H9 (cell line): Measurements from ENCODE around the gene FAM200C. TPM values are rescaled to one million over a fixed set of nuclear protein-coding genes. Genes with fewer than 3 reads are reported as not detected.

Experiments used
- DNase-seq: peaks from one replicate; pipeline ENCODE4 v3.0.0-alpha.2; 2017
- H2AFZ ChIP-seq: one replicate; pipeline ENCODE4 v1.6.1; 2013; ENCODE audit warnings: mild to moderate bottlenecking, low read length, control low read depth, moderate library complexity
- H2AK5ac ChIP-seq: 2 replicates; pipeline ENCODE4 v1.6.1; 2013; ENCODE audit warnings: low read length, control low read depth, mixed read lengths; ENCODE audit not compliant: insufficient read length
- H2BK120ac ChIP-seq: one replicate; pipeline ENCODE4 v1.6.1; 2013; ENCODE audit warnings: low read depth, mild to moderate bottlenecking, low read length, control low read depth, inconsistent platforms; ENCODE audit not compliant: poor library complexity, severe bottlenecking
- H2BK12ac ChIP-seq: 2 replicates; pipeline ENCODE4 v1.6.1; 2013; ENCODE audit warnings: low read length, control low read depth, mixed read lengths, low read depth; ENCODE audit not compliant: insufficient read length
- H2BK15ac ChIP-seq: 2 replicates; pipeline ENCODE4 v1.6.1; 2013; ENCODE audit warnings: low read depth, low read length, control low read depth
- H2BK20ac ChIP-seq: one replicate; pipeline ENCODE4 v1.6.1; 2013; ENCODE audit warnings: low read depth, mild to moderate bottlenecking, low read length, control low read depth, inconsistent platforms; ENCODE audit not compliant: poor library complexity, severe bottlenecking
- H2BK5ac ChIP-seq: 2 replicates; pipeline ENCODE4 v1.6.1; 2013; ENCODE audit warnings: low read length, control low read depth, mixed read lengths; ENCODE audit not compliant: insufficient read length
- H3K14ac ChIP-seq: 2 replicates; pipeline ENCODE4 v1.6.1; 2013; ENCODE audit warnings: low read length, control low read depth; ENCODE audit not compliant: insufficient read depth
- H3K18ac ChIP-seq: 2 replicates; pipeline ENCODE4 v1.6.1; 2013; ENCODE audit warnings: low read depth, mild to moderate bottlenecking, mixed read lengths, low read length, control low read depth; ENCODE audit not compliant: insufficient read length
- H3K23ac ChIP-seq: 2 replicates; pipeline ENCODE4 v1.6.1; 2013; ENCODE audit warnings: low read length, control low read depth, mixed read lengths, low read depth; ENCODE audit not compliant: insufficient read length
- H3K23me2 ChIP-seq: 2 replicates; pipeline ENCODE4 v1.6.1; 2013; ENCODE audit warnings: low read depth, mild to moderate bottlenecking, mixed read lengths, low read length, control low read depth; ENCODE audit not compliant: insufficient read length, poor library complexity, severe bottlenecking
- H3K27ac ChIP-seq: 2 replicates; pipeline ENCODE4 v1.5.1; 2013; ENCODE audit warnings: low read length, control low read depth, mixed read lengths, low read depth; ENCODE audit not compliant: insufficient read length
- H3K27me3 ChIP-seq: 2 replicates; pipeline ENCODE4 v1.6.1; 2013; ENCODE audit warnings: low read length, control low read depth, inconsistent platforms; ENCODE audit not compliant: insufficient read depth
- H3K4ac ChIP-seq: 2 replicates; pipeline ENCODE4 v1.6.1; 2013; ENCODE audit warnings: low read depth, mild to moderate bottlenecking, control low read depth, inconsistent platforms, low read length, moderate library complexity
- H3K4me1 ChIP-seq: 2 replicates; pipeline ENCODE4 v1.6.1; 2013; ENCODE audit warnings: low read length, control low read depth, inconsistent platforms; ENCODE audit not compliant: insufficient read depth
- H3K4me2 ChIP-seq: 2 replicates; pipeline ENCODE4 v1.6.1; 2013; ENCODE audit warnings: low read length, control low read depth, mixed read lengths; ENCODE audit not compliant: insufficient read length, insufficient read depth
- H3K56ac ChIP-seq: 2 replicates; pipeline ENCODE4 v1.6.1; 2013; ENCODE audit warnings: low read depth, mild to moderate bottlenecking, mixed read lengths, low read length, control low read depth; ENCODE audit not compliant: insufficient read length
- H3K79me1 ChIP-seq: 2 replicates; pipeline ENCODE4 v1.6.1; 2013; ENCODE audit warnings: low read depth, mild to moderate bottlenecking, moderate library complexity, low read length, control low read depth, inconsistent platforms; ENCODE audit not compliant: insufficient read depth, poor library complexity, severe bottlenecking
- H3K79me2 ChIP-seq: 2 replicates; pipeline ENCODE4 v1.6.1; 2013; ENCODE audit warnings: low read length, control low read depth, inconsistent platforms; ENCODE audit not compliant: insufficient read depth
- H3K9ac ChIP-seq: 2 replicates; pipeline ENCODE4 v1.6.1; 2013; ENCODE audit warnings: low read length, control low read depth, mixed read lengths; ENCODE audit not compliant: insufficient read length; ENCODE audit errors: extremely low read depth
- H3K9me3 ChIP-seq: one replicate; pipeline ENCODE4 v1.6.1; 2013; ENCODE audit warnings: low read depth, low read length, inconsistent platforms; ENCODE audit not compliant: control insufficient read depth
- H3T11ph ChIP-seq: one replicate; pipeline ENCODE4 v1.6.1; 2013; ENCODE audit warnings: mild to moderate bottlenecking, low read length, control low read depth, inconsistent platforms
- H4K20me1 ChIP-seq: one replicate; pipeline ENCODE4 v1.6.1; 2013; ENCODE audit not compliant: control insufficient read depth, insufficient read length, insufficient read depth
- H4K5ac ChIP-seq: 2 replicates; pipeline ENCODE4 v1.6.1; 2013; ENCODE audit warnings: low read depth, mild to moderate bottlenecking, mixed read lengths, low read length, control low read depth; ENCODE audit not compliant: insufficient read length
- H4K8ac ChIP-seq: replicated peaks from 2 replicates; pipeline ENCODE4 v1.6.1; 2013; ENCODE audit warnings: low read length, control low read depth, mixed read lengths, low read depth; ENCODE audit not compliant: insufficient read length
- H4K91ac ChIP-seq: 2 replicates; pipeline ENCODE4 v1.6.1; 2013; ENCODE audit warnings: low read depth, mild to moderate bottlenecking, moderate library complexity, mixed read lengths, low read length, control low read depth; ENCODE audit not compliant: insufficient read length
- H3K27ac Mint-ChIP-seq, 3 experiments: 2 replicates in 2 of 3; 3 replicates in 1 of 3; pipeline ENCODE4 v1.8.0; 2020 to 2021; ENCODE audit warnings: mixed read lengths in 3 of 3, mild to moderate bottlenecking in 1 of 3, moderate library complexity in 1 of 3
- H3K27me3 Mint-ChIP-seq: 2 replicates; pipeline ENCODE4 v1.8.0; 2021; ENCODE audit warnings: low read depth, mild to moderate bottlenecking, moderate library complexity, mixed read lengths
- H3K36me3 Mint-ChIP-seq, 3 experiments: 2 replicates in 2 of 3; 3 replicates in 1 of 3; pipeline ENCODE4 v1.8.0; 2020 to 2021; ENCODE audit warnings: low read depth in 3 of 3, mixed read lengths in 3 of 3; ENCODE audit not compliant: insufficient read depth in 1 of 3
- H3K4me1 Mint-ChIP-seq, 2 experiments: 2 replicates each; pipeline ENCODE4 v1.8.0; 2020; ENCODE audit warnings: mixed read lengths in 2 of 2
- H3K4me3 Mint-ChIP-seq, 2 experiments: 2 replicates in 1 of 2; 3 replicates in 1 of 2; pipeline ENCODE4 v1.8.0; 2020 to 2021; ENCODE audit warnings: mild to moderate bottlenecking in 2 of 2, mixed read lengths in 2 of 2, moderate library complexity in 1 of 2
- H3K9me3 Mint-ChIP-seq, 2 experiments: 2 replicates in 1 of 2; 3 replicates in 1 of 2; pipeline ENCODE4 v1.8.0; 2020; ENCODE audit warnings: mild to moderate bottlenecking in 2 of 2, mixed read lengths in 2 of 2, moderate library complexity in 1 of 2
- WGBS: extraction: QIAGEN DNeasy Blood & Tissue Kit; methylation state at CpG from one replicate; pipeline ENCODE4 v1.1.7; 2013; ENCODE audit warnings: missing lambda C conversion rate, low lambda C conversion rate, mixed read lengths; ENCODE audit not compliant: insufficient read length; ENCODE audit errors: extremely low coverage; 5-methylcytosine and 5-hydroxymethylcytosine counted together
- total RNA-seq: library from RNA; stranded (reverse); gene quantifications from 2 replicates; pipeline ENCODE4 v1.2.1, GENCODE V29; 2021
- TF ChIP-seq, protein P1 (sequence below): fragments of 200-600 bp; sonication (generic); conservative IDR thresholded peaks from 3 replicates; pipeline ENCODE4 v1.8.0; 2021; ENCODE audit warnings: antibody characterized with exemption, mild to moderate bottlenecking

Gene FAM200C
- total RNA-seq, 1 experiment from 2014 or later: 4.3 TPM

DNA sequence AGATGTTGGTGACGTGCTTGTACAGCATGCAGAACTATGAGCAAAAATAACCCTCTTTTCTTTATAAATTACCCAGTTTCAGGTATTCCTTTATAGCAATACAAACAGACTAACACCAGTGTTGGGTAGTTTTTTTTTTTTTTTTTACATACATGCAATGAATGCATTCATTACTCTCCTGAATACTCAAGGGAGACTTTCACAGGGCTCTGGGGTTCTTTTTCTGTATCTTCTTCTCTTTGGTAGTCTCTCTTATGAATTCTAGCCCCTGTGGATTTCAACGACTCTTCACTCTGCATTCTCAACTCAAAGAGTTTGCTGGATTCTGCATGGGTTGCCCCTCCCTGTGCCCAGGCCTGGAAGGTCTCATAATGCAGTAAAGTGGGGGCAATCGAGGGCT lies 49.6 kb upstream of the FAM200C start:
- Histone ChIP-seq H2AFZ (no peak overlapping the region), H4K91ac (no peak overlapping the region), H2BK12ac (no peak overlapping the region), H3K23me2 (no peaks in the 10 kb centered on the region), H3K9ac (no peak overlapping the region), H3K4ac (no peak overlapping the region), H3K56ac (no peak overlapping the region), H3K18ac (no peak overlapping the region), H3T11ph (no peak overlapping the region), H3K79me1 (no peaks in the 10 kb centered on the region), H3K9me3 (no peaks in the 10 kb centered on the region), H4K20me1 (no peaks in the 10 kb centered on the region), H3K23ac (no peak overlapping the region), H2BK5ac (no peak overlapping the region), H2BK15ac (no peak overlapping the region), H3K27me3 (no peaks in the 10 kb centered on the region), H4K8ac (no peak overlapping the region), H3K27ac (no peak overlapping the region), H2AK5ac (no peak overlapping the region), H2BK120ac (no peak overlapping the region), H3K14ac (no peak overlapping the region), H4K5ac (no peak overlapping the region), H2BK20ac (no peak overlapping the region), H3K79me2 (no peaks in the 10 kb centered on the region), H3K4me1 (no peaks in the 10 kb centered on the region), H3K4me2 (no peak overlapping the region)
- Mint-ChIP-seq H3K9me3 (peaks cover 2 to 6% of the 10 kb centered on the region in 2 experiments; a peak in 4 of 5 replicates), H3K27me3 (peaks cover 2% of the 10 kb centered on the region; the same call in 1 of the 2 replicates), H3K4me3 (no peak overlapping the region), H3K36me3 (peaks cover 0 to 4% (median 0%) of the 10 kb centered on the region in 3 experiments; a peak in 3 of 7 replicates), H3K27ac (no peak overlapping the region), H3K4me1 (no peaks in the 10 kb centered on the region)
- WGBS: no CpG with 5 or more reads among the region's 3 CpGs
- DNase-seq: no peak
- TF ChIP-seq, protein P1, sequence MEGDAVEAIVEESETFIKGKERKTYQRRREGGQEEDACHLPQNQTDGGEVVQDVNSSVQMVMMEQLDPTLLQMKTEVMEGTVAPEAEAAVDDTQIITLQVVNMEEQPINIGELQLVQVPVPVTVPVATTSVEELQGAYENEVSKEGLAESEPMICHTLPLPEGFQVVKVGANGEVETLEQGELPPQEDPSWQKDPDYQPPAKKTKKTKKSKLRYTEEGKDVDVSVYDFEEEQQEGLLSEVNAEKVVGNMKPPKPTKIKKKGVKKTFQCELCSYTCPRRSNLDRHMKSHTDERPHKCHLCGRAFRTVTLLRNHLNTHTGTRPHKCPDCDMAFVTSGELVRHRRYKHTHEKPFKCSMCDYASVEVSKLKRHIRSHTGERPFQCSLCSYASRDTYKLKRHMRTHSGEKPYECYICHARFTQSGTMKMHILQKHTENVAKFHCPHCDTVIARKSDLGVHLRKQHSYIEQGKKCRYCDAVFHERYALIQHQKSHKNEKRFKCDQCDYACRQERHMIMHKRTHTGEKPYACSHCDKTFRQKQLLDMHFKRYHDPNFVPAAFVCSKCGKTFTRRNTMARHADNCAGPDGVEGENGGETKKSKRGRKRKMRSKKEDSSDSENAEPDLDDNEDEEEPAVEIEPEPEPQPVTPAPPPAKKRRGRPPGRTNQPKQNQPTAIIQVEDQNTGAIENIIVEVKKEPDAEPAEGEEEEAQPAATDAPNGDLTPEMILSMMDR: no peak
